Measurements from ENCODE around the gene DSG2. TPM values are rescaled to one million over a fixed set of nuclear protein-coding genes. Genes with fewer than 3 reads are reported as not detected.

The DSG2 gene
- total RNA-seq, 4 donors from 2014 or later, result 7.3 to 18.8 (median 9.7) TPM

DNA sequence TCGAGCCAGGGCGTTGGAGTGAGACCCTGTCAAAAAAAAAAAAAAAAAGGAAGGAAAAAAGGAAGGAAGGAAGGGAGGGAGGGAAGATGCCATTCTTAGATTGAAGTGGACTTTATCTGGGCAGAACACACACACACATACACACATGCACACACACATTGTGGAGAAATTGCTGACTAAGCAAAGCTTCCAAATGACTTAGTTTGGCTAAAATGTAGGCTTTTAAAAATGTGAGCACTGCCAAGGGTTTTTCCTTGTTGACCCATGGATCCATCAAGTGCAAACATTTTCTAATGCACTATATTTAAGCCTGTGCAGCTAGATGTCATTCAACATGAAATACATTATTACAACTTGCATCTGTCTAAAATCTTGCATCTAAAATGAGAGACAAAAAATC is 93.1 kb downstream of the DSG2 start:
- no peak overlapping the region for H3K4me3 ChIP-seq
- H3K4me1 ChIP-seq, result peaks cover 0 to 8% (median 0%) of the 10 kb centered on the region in 3 donors
- TF ChIP-seq, protein P1, sequence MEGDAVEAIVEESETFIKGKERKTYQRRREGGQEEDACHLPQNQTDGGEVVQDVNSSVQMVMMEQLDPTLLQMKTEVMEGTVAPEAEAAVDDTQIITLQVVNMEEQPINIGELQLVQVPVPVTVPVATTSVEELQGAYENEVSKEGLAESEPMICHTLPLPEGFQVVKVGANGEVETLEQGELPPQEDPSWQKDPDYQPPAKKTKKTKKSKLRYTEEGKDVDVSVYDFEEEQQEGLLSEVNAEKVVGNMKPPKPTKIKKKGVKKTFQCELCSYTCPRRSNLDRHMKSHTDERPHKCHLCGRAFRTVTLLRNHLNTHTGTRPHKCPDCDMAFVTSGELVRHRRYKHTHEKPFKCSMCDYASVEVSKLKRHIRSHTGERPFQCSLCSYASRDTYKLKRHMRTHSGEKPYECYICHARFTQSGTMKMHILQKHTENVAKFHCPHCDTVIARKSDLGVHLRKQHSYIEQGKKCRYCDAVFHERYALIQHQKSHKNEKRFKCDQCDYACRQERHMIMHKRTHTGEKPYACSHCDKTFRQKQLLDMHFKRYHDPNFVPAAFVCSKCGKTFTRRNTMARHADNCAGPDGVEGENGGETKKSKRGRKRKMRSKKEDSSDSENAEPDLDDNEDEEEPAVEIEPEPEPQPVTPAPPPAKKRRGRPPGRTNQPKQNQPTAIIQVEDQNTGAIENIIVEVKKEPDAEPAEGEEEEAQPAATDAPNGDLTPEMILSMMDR (IDR thresholded peaks at IDR 0.05), result no peak
- no peak for TF ChIP-seq POLR2A (IDR thresholded peaks at IDR 0.05)
- H3K27me3 ChIP-seq, result no peaks in the 10 kb centered on the region
- intact Hi-C loops (cut with DNase I), result no loop called here
- H3K27ac ChIP-seq, result no peak overlapping the region
- H3K36me3 ChIP-seq, result no peaks in the 10 kb centered on the region
- no peaks in the 10 kb centered on the region for H3K9me3 ChIP-seq
- no peak for DNase-seq
- 48 to 80% methylated on average over 1 to 2 of the region's 2 CpGs for WGBS, 2 donors

DNA sequence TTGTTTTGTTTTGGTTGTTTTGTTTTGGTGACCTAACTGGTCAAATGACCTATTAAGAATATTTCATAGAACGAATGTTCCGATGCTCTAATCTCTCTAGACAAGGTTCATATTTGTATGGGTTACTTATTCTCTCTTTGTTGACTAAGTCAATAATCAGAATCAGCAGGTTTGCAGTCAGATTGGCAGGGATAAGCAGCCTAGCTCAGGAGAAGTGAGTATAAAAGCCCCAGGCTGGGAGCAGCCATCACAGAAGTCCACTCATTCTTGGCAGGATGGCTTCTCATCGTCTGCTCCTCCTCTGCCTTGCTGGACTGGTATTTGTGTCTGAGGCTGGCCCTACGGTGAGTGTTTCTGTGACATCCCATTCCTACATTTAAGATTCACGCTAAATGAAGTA is 93.7 kb downstream of the DSG2 start, which contains the start of gene TTR:
TSS of gene TTR (plus strand) at position 250 of the 400 bp plus-strand sequence. CDS start at position 276, 26 bp downstream.
- TF ChIP-seq POLR2A (IDR thresholded peaks at IDR 0.05), result no peak
- TF ChIP-seq, protein P1 (IDR thresholded peaks at IDR 0.05), result no peak

DNA sequence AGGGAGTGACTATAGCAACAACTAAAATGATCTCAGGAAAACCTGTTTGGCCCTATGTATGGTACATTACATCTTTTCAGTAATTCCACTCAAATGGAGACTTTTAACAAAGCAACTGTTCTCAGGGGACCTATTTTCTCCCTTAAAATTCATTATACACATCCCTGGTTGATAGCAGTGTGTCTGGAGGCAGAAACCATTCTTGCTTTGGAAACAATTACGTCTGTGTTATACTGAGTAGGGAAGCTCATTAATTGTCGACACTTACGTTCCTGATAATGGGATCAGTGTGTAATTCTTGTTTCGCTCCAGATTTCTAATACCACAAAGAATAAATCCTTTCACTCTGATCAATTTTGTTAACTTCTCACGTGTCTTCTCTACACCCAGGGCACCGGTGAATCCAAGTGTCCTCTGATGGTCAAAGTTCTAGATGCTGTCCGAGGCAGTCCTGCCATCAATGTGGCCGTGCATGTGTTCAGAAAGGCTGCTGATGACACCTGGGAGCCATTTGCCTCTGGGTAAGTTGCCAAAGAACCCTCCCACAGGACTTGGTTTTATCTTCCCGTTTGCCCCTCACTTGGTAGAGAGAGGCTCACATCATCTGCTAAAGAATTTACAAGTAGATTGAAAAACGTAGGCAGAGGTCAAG is 94.7 kb downstream of the DSG2 start:
- Histone ChIP-seq H3K9me3 (no peaks in the 10 kb centered on the region), H3K4me3 (no peak overlapping the region), H3K36me3 (no peaks in the 10 kb centered on the region), H3K27ac (no peak overlapping the region), H3K4me1 (peaks cover 0 to 8% (median 0%) of the 10 kb centered on the region in 3 donors), H3K27me3 (no peaks in the 10 kb centered on the region)
- 72 to 84% methylated on average over 7 to 10 of the region's 10 CpGs for WGBS, 2 donors
- TF ChIP-seq POLR2A (IDR thresholded peaks at IDR 0.05), result no peak
- TF ChIP-seq, protein P1 (IDR thresholded peaks at IDR 0.05), result no peak
- intact Hi-C loops (cut with DNase I), result no loop called here
- no peak for DNase-seq

More for the DNA sequence above, 93.7 kb downstream of the DSG2 start, which contains the start of gene TTR:
- no peak for DNase-seq
- Histone ChIP-seq H3K4me1 (peaks cover 0 to 8% (median 0%) of the 10 kb centered on the region in 3 donors), H3K27me3 (no peaks in the 10 kb centered on the region), H3K9me3 (no peaks in the 10 kb centered on the region), H3K36me3 (no peaks in the 10 kb centered on the region), H3K4me3 (no peak within 1 kb of the TSS), H3K27ac (no peak within 1 kb of the TSS)
- intact Hi-C loops (cut with DNase I), result no loop called here
- 61 to 63% methylated on average over 5 of the region's 5 CpGs for WGBS, 2 donors

DNA sequence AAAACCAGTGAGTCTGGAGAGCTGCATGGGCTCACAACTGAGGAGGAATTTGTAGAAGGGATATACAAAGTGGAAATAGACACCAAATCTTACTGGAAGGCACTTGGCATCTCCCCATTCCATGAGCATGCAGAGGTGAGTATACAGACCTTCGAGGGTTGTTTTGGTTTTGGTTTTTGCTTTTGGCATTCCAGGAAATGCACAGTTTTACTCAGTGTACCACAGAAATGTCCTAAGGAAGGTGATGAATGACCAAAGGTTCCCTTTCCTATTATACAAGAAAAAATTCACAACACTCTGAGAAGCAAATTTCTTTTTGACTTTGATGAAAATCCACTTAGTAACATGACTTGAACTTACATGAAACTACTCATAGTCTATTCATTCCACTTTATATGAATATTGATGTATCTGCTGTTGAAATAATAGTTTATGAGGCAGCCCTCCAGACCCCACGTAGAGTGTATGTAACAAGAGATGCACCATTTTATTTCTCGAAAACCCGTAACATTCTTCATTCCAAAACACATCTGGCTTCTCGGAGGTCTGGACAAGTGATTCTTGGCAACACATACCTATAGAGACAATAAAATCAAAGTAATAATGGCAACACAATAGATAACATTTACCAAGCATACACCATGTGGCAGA is 97.3 kb downstream of the DSG2 start:
- no peak overlapping the region for H3K27ac ChIP-seq
- H3K27me3 ChIP-seq, result no peaks in the 10 kb centered on the region
- no peak for DNase-seq
- H3K4me3 ChIP-seq, result no peak overlapping the region
- no peaks in the 10 kb centered on the region for H3K9me3 ChIP-seq
- no peaks in the 10 kb centered on the region for H3K36me3 ChIP-seq
- no peak for TF ChIP-seq POLR2A (IDR thresholded peaks at IDR 0.05)
- TF ChIP-seq, protein P1 (IDR thresholded peaks at IDR 0.05), result no peak
- 73 to 82% methylated on average over 5 of the region's 5 CpGs for WGBS, 2 donors
- peaks cover 0 to 8% (median 0%) of the 10 kb centered on the region in 3 donors for H3K4me1 ChIP-seq
- intact Hi-C loops (cut with DNase I), result no loop called here
